GM19324 (cell line): Measurements from ENCODE around the gene EVA1B.

Experiments used
- ATAC-seq: cut with Tn5 transposase; IDR thresholded peaks from one replicate; pipeline ENCODE4 v1.9.1; 2021; ENCODE audit warnings: mild to moderate bottlenecking, moderate library complexity; ENCODE audit not compliant: unreplicated experiment, low FRiP score

EVA1B gene

DNA sequence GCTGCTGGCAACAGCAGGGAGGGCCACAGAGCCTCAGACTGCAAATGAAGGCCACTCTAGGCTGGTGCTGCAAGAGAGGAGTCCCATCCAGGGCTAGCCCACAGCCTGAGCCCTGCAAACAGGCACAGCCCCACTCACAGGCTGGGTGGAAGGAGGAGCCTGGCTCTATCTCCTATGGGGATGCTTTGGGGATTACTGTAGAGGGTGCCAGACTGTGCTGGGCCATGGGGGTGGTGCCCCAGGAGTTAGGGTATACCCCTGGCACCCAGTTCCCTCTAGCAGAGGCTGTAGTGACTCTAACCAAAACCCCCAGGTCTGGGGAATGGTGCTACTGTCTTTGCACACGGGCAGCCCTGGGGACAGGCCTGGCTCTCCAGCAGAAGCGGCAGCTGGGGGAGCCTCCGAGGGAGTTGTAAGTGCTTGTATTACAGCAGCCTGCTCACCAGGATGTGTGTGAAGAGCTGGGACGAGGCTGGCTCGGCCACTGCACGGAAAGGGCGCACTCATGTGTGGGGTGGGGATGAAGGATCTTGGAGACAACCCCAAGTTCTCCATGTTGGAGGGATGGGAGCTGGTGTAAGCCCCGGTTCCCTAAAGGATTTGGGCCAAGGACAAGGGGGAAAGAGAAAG lies 23.4 kb upstream of the EVA1B start:
- ATAC-seq: no peak

DNA sequence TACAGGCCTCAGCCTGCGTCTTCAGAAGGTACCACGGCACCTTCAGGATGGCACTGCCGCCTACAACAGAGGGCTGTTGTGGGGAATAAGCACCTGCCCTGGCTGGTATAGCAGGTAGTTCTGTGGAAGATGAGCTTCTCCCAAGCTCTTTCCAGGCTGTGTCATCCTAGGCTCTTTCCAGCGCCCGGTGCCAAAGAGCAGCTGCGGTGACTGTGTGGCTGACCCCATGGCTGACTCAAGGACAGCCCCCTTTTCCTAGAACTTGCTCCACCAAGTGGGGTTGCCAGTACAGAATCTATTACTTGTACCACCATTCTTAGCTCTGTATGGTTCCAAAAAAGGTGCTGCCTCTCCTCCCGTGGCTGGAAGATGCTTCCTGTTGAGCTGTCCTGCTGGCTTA lies 21.9 kb upstream of the EVA1B start:
- no peak for ATAC-seq

GRCh38 chr1:36344395-36344680 lies 20.9 kb upstream of the EVA1B start:
- ATAC-seq: no peak

DNA sequence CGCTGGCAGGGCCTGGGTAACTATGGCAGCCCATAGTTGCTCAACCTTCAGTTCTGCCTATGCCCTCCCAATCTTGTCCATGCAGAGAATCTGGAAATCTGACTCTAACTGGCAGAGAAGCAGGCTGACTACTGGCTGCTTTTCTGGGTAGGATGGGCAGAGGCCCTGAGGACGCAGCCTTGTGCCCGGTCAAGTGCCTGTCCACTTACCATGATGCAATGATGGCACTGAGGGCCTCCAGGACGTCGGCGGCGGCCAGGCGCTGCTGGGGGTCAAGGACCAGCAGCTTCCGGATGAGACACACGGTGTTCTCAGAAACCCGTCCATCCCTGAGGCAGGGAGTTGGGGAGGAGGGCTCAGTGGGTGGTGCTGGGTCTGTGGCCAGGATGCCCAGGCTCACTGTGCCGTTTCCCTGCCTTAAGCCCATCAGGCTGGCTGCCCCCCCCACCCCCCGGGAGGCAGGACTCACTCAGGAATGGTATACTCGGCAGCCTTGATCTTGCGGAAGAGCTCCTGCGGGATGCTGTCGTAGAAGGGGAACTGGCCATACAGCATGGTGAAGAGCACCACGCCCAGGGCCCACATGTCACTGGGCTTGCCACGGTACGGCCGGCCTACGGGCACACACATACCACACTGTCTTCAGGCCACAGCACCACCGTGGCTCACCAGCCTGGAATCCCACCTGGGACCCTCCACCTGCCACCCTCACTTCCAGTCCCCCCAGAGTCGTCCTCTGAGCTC lies 20.4 kb upstream of the EVA1B start:
- ATAC-seq: no peak

DNA sequence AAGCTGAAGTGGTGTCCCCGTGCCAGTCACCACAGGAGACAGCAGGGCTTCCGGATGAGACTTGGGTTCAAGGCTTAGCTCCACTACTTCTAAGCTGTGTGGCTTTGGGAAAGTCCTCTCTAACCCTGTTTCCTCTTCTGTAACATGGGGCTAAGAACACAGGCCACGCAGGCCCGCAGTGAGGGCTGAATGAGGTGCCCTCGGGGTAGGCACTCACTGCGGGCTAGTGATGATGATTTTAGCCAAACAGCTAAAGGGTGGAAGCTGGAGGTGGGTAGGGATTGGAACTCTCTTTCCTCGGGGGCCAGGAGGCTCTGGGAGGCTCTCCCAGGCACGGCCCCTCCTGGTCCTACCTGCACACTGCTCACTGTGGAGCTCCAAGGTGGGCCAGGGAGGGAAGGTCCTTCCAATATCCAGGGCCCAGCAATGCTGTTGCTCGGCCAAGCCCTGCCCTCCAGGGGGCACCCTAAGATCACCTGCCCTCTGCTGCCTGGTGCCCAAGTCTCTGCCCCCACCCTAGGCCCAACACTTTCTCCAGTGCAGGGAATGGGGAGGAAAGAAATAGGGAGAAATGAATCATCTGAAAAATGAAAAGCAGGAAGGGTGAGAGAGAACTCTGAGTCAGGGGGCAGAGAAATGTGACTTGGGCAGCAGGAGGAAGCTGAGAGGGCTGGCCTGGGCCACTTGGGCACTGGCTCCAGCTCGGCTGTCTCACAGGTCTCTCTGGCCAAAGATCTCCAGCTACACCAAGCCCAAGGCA lies 19.2 kb upstream of the EVA1B start:
- no peak for ATAC-seq

DNA sequence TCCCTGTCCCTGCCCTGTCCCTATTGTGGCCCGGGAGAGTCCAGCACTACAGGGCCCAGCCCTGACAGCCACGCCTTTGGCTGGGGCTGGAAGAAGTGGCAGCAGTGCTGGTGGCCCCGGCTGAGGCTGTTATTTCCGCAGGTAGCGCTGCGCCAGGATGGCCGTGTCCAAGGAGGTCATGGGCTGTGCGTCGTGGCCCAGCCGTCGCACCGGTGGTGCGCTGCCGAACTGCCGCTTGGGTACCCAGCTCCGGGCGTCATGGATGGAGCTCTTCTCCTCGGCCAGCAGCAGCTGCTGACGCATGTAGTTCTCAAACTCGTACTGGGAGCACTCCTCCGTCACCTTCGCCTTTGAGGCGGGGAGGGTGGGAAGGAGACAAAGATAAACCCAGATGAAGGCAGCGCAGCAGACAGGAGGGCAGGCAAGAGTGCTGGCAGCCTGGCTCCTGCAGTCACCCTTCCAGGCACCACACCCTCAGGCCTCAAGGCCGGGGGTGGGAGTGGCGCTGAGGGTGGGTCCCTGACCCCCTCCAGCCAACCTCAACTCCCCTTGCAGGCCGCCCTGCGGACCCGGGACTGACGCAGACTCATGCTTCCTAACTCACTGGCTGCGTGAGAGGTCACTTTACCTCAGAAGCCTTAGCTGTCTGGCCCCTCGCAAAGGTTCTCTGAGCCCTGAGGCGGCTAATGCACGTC lies 18.3 kb upstream of the EVA1B start:
- no peak for ATAC-seq

- no peak for ATAC-seq
Observed at GRCh38 chr1:36339615-36340014, 16.2 kb upstream of the EVA1B start.

DNA sequence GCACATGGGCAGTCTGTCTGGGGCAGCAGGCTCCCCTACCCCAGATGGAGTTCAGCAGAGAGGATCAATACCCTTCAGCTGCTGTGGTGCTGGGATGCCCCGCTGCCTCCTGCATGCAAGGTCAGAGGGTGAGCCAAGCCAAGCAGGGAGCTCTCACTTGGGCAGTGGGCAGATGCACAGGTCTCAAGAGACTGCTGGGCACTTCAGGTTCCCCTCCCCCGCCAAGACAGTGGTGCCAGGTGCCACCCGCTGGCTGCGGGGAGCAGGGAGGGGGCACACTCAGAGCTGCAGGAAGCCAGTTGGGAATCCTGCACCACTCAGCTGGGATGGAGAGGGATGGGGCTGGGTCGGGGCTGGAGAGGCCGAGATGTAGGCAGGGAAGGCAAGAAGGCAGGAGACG lies 15.8 kb upstream of the EVA1B start:
- no peak for ATAC-seq

DNA sequence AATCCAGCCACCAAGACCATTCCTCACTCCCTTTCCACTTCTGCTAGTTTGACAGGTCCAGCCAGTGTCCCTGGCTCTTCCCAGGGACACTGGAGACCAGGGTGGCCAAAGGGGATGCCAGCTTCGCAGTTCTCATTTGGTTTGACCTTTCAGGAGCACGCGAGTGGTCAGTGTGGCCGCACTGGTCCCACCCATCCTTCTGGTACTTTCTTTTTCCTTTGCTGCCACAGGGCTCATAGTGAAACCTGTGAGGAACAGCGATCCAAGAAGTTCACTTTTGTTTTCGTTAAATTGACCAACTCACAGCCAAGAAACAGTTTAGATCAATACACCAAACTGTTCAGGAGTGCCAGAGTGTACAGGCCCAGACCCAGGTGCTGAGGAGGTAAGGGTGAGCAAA lies 14.4 kb upstream of the EVA1B start:
- ATAC-seq: no peak

DNA sequence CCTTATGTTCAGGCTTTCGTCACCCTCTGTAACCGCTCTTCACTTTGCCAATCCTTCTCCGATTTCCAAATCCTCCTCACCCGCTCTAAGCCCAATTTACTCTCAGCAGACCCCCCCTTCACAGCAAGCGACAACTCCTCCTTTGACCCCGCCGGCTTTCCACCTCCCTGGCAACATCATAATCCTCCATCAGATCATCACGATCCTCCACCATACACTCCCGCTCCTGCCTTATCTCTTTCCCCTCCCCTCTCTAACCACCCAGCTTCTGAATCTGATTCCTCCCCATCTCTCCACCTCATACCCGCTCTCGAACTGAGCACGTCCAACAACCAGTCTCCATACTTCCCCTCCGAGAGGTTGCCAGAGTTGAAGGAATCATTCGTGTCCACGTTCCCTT lies 7.5 kb upstream of the EVA1B start:
- no peak for ATAC-seq

GRCh38 chr1:36329817-36330216 lies 6.4 kb upstream of the EVA1B start:
- ATAC-seq: no peak

DNA sequence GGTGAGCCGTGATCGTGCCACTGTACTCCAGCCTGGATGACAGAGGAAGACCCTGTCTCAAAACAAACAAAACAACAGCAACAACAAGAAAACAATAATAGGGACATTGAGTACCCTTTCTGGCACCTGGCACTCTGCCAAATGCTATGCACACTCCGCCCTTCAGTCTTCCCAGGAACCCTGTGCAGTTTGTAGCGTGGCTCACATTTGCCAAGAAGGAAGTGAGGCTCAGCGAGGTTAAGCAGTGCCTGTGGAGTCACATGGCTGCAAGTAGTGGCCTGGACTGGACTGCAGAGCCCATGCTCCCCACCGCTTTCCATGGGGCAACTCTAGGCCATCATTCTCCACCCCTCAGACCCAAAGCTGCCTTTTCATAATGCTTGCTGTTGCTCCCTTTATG lies 5.3 kb upstream of the EVA1B start:
- ATAC-seq: no peak

DNA sequence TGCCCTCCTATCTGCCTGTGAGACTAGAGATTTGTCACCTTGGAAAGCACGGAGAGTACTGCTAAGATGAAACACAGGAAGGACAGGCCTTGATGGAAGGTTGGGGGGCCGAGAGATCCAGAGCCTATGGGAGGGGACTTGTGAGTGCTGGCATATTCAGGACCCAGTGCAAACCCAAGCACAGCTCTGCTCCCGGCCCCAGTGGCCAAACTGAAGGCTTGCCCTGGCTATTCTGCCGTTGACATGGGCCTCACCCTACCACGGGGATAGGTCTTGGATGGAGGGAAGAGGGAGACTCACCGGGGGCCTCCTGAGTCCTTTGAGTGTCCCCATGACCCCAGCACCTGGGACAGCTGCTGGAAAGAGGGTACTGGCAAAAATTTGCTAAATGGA lies 4.6 kb upstream of the EVA1B start:
- ATAC-seq: no peak

DNA sequence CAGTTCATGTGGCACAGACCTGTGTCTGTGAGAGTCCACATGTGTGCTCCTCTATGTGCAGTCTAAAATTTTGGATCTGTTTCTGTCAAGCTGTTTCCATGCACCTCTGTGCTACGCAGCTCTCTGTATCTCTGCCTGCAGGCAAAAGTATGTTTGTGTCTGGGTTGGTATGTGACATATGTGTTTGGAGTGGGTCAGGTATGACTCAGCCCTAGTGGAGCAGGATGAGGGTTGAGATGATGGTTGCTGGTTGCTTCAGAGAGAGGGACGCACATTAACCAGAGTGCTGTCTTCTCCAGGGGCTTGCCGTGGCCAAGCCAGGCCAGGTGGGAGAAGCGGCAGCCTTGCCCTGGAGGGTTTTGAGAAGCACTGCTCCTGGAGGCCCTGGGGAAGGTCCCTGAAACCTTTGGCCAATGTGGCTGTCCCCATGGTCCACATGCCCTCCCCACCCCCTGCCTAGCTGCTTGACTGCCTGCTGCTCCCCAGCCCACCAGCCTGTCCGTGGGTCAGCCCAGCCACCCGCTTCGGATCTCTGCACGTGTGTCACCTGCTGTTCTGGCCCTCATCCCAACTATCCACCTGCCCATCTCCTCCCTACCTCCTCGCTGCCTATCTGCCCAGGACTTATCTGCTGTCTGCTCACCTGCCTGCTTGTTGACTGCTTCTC lies 4.1 kb upstream of the EVA1B start:
- no peak for ATAC-seq

DNA sequence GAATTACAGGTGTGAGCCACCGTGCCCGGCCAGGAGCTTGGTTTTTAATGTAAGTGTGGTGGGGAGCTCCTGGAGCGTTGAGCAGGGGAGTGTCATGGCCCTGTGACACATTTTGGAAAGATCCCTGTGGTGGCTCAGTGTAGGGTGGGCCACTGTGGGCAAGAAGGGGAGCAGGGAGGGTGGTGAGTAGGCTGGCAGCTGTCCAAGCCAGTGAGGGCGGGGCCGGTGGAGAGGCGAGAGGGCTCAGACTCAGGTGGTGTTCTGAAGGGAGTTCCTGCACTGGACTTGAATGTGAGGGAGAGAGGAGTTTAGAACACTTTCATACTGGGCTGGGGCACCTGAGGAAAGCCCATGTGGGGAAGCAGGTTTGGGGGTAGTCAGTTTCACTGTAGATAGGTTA lies 3.1 kb upstream of the EVA1B start:
- ATAC-seq: no peak

DNA sequence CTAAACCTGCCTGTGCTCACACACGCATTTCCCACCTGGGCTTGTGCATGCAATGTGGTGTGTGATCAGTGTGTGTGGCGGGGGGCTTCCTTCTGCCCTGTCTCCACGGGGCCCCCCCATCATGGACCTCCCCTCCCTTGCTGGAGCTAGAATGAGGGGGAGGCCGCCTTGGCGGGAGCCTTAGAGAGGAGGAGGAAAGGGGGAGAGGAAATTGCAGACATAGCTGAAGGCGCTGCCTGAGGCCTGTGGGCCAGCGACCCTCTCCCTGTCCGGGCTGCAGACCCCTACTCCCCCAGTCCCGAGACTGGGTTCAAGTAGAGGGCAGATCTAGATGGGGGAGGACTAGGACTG lies 883 bp upstream of the EVA1B start:
- ATAC-seq: no peak

DNA sequence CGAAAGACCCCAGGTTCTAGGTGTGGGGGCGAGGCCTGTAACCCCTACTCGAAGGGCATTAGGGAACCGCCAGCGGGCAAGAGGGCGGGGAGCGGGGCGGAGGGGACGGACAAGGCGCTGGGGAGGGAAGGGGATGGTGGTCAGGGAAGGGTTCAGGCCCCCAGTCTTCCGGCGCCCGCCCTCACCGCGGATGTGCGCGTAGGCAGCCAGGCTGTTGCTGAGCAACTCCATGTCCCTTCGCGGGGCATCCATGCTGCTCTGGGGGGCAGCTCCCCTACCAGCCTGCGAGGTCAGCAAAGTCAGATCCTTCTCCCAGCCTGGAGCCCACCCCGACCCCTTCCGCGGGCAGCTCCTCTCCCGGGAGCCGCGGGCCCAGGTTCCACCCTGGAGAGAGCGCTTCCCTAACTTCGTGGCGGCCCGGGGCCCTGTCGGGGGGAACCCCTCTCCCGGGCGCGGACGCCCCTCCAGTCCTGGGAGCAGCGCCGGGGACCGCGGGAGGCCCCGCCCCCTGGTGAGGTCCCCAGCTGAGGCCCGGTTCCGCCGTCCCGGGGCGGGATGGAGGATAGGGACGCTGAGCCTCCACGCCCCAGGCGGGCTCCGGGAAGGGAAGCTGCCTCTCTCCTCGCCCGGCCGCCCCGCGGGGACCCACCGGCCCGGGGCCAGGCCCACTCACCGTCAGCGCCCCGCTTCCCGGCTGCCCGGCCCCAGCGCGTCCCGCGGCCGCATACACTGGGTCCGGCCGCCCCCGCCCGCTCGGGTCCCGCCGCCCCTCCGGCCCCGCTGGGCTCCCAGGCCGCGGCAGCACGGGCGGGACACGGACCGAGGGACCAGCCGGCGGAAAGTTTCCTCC lies 434 bp downstream of the EVA1B start:
- peak; percentile 41 for ATAC-seq

DNA sequence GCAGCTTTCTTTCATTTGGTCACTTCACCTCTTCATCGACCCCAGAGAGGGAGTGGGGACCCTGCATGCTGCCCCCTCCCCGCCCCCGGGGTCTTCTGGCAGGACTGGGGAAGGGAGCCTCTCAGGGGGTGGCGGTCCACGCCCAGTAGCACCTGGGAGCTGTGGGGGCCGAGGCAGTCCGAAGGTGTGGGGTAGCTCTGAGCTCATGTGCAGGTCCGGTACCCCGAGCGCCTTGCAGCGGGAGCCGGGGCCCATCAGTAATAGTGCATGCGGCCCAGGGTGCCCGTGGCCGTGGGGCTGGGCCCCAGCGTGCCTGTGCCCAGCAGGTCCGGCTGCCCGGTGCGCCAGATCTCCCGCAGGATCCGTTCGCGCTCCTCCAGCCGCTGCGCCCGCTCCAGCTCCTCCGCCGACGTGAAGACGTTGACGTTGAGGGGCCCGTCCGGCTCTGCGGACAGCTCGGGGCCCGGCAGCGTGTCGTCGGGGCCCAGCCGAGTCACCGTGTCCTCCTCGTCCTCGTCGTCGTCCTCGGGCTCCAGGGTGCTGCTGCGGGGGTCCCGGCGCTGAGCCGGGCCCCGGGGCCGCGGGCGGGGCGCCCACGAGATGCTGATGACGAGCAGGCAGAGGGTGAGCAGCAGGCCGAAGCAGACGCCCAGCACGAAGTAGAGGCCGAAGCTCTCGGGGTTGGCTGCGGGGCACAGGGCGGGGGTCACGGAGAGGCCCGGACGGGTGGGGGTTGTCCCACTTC lies 1.2 kb downstream of the EVA1B start:
- ATAC-seq: no peak
